ENCODE data around the gene ITGB6. TPM values are rescaled to one million over a fixed set of nuclear protein-coding genes. Genes with fewer than 3 reads are reported as not detected.

The ITGB6 gene
- polyA plus RNA-seq (ENCODE audit: insufficient read length in 10 of 10): 10 to 100 TPM; 31.8 to 71.6 (median 44.8) TPM
- long read RNA-seq, donor 1: 0 reads
- long read RNA-seq, donor 2: 0 reads
- long read RNA-seq, donor 3: 0 reads
- long read RNA-seq, donor 4, partial matches to known transcripts: 5 of 5 reads
- long read RNA-seq, donor 4, other reads (novel, unspliced or antisense): 0 of 5 reads
- long read RNA-seq, donor 5: 0 reads
- long read RNA-seq, donor 6, partial matches to known transcripts: 27 of 27 reads
- long read RNA-seq, donor 6, other reads (novel, unspliced or antisense): 0 of 27 reads
- long read RNA-seq, donor 7: 0 reads
- long read RNA-seq, donor 8: 0 reads
- long read RNA-seq, donor 9, full-length matches to known transcripts: 1 of 1 reads
- long read RNA-seq, donor 9, partial matches to known transcripts: 0 of 1 reads
- long read RNA-seq, donor 9, other reads (novel, unspliced or antisense): 0 of 1 reads

GRCh38 chr2:160199683-160200389 is at the start of gene ITGB6:
Gene ITGB6 (minus strand): TSS chr2:160200272. CDS start chr2:160200063, 209 bp downstream.
- no peak for DNase-seq

- no peak for DNase-seq
These were observed 47.4 kb upstream of the ITGB6 start for GRCh38 chr2:160247296-160248035.

DNA sequence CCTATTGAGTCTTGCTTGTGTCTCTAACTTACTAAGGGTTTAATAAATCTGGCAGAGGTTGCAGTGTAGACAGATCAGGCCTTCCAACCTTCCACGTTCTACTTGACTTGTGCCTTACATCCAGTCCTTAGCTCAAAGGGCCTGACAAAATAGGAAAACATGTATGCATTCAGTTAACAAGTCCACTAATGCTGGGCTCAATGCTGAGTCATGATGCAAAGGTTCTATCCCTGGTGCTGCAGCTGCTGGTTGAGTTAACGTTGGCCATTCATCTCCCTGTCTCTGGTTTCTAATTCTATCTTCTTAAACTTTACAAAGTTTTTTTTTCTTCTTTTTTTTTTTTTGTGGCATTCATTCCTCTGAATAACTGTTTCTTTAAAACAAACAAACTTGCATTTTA is 46.3 kb upstream of the ITGB6 start:
- no peak for DNase-seq

DNA sequence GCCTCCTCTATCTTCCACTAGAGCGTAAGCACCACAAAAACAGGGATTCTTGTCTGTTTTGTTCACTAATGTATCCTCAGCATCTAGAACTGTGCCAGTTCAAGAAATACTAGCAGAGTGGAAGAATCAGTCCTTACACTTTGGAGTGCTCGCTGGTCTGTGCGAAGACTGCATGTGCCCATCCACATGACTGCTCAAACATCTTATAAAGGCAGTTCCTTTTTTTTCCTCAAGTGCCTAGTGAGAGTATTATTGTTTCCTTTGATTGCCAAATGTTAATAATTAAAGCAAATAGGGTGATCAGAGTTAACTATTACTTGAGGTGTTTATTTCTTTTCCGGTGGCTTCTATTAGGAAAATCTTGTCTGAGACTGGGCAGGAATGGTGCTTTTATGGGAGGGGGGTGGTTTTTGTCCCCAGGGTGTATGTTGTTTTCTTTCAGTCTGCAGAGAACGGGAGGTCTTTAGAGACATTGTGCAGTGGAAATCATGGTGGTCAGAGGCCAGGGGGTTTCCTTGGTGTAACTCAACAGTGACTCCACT is 45.6 kb upstream of the ITGB6 start:
- no peak for DNase-seq

DNA sequence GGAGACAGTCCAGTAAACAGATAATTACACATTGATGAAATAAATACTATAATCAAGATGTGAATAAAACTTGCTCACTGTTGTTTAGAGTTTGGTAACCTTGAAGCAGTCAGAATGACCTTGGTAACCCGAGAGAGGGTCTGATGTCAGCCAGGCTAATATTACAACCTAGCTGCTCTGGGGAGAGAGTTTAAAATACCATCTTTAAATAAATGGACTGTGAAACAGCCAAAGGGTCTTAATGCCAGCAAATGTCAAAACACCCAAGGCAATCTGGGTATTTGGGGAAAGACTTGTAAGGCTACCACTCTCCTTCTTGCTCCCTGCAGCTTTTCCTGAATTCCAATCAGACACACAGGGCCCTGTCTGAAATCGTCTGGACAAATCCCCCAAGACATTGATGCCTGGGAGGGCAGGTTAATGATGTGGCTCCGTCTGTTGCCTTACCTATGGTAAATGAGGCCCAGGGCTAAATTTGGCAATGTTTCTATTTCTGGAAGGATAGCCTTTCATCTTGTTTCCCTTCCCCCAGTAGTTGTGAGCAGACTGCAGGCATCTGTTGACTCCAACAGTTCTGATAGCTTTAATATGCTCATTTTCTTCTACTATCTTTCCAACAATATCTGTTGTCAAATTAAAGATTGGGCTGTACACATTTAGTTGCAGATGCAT is 43.0 kb upstream of the ITGB6 start:
- no peak for DNase-seq

GRCh38 chr2:160241251-160242137 is 41.4 kb upstream of the ITGB6 start:
- DNase-seq: peak in 1 of 3 donors; percentile 42

DNA sequence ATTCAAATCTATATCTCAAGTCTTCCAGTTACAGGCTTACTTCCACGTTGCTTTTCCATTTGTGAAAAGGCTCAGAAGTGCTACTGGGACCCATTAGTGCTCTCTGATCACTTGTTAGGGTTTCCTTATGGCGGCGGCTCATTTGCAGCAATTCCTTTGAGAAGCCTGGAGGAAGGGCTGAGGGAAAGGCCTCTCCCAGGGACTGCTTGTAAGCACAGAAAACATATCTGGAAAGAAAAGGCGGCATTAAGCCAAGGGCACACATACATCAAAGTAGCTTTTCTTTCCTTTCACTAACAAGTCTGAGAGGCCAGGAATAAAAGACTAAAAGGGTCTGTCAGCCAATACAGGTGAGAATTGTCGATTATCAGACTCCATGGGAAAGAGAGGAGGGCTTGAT is 39.4 kb upstream of the ITGB6 start:
- DNase-seq: no peak

DNA sequence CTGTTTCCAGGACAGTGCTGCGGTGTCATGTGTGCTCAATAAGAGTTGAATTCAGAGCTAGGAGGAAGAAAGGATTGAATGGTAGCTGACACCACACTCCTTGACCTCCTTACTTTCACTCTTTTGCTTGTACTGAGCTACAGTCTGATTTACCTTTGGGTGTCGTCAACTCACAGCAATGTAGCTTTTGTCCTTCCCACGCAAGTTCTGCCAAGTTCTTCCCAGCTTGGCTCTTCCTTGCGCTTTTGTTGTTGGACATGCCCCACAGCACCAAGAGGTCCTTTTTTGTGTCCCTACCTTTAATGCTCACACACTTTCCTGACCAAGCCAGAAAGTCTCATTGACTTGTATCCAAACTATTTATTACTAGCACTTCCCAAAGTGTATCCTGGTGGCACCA is 38.3 kb upstream of the ITGB6 start:
- no peak for DNase-seq

DNA sequence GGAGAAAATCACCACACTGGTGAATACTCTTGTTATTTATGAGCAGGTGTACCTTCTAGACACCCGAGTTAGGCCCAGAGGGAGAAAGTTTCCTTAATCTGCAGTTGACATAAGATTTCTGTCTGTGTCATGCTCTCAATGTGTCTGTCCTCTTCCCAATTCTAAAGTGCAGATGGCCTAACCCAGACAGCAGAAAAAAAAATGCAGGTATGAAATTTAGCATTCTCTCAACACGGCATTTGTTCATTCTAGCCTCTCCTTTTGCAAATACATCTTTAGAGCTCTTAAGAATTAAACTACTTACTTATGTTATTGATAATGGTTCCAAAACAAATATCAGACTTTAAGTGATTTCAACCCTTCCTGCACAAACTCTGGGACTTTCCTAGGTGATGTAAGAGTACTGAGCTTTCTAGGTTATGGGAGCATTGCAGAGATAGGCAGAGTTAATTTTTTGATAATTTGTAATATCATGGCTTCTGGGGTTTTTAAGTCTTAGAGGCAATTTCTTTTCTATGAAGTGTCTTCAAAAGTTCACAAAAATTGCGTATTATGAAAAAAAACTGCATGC is 32.9 kb upstream of the ITGB6 start:
- no peak for DNase-seq

GRCh38 chr2:160229591-160229990 is 29.5 kb upstream of the ITGB6 start:
- DNase-seq: no peak

DNA sequence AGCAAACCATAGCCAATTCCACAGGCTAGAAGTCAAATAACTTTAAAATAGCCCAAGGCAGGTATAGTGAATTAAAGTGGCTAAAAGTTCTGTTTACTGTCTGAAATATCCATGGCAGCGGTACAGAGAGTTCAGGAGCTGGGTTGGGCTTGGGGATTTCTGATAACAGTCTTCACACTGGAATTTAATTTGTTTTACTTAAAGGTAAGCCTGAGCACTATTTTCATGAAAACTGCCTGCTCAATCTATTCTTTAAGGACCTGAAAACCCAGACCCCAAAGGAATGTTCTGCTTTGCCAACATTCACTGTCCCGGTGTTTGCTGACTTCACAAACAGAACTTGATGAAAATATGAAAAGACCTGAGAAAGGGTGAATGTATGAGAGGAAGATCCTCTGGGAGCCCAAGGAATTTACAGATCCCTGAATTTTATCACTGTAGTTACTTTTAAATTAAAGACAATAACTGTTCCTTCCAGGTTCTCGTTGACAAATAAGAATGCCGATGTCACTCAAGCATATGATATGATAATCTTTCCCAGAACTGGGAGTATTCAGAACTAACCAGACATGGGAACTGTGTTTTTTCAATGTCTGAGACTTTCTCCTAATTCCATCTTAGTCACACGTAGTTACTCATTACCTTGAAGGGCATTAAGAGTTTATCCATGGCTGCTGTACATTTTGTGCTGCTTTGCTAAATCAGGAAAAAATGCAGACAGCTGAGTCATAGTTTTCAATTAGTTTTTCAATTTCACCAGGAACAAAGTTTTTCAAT is 28.3 kb upstream of the ITGB6 start:
- DNase-seq: peak in 1 of 3 donors; percentile 80

- no peak for DNase-seq
These were observed 27.3 kb upstream of the ITGB6 start for GRCh38 chr2:160227293-160227915.

DNA sequence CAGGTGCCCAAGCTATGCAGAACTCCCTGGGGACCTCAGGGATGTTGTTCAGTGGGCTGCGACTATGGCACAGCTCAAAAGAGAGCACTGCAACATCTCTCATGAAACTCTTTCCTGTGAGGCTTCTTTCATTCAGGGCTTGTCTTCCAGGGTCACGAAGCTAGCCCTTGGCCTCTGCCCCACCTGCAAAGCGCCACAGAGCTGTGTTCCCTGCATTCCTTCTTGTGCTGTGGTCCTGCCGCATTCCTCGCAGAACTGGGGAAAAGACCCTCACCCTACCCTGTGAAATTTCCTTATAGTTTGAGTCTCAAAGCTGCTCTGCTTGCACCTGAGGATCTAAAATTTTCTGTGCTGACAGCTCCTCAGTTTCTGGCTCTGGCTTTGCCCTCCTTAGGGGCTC is 26.3 kb upstream of the ITGB6 start:
- DNase-seq: no peak

GRCh38 chr2:160225722-160226121 is 25.6 kb upstream of the ITGB6 start:
- DNase-seq: no peak

DNA sequence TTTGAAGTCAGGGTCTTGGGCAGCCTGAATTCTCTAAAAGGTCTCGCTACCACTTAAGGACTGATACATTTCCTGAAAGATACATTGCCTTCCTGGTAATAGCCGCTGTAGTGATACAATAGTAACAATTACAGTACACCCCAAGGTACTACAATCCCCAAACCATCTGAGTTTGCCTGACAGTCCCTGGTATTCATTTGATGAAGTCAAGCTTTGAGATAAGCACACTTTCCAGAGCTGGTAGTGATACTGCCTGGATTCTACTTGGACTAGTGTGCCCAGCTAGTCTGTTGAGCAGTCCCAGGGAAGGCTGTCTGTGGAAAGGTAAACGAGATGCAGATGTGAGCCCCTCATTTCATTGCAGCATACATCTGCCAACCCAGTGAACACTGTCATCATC is 24.4 kb upstream of the ITGB6 start:
- no peak for DNase-seq

DNA sequence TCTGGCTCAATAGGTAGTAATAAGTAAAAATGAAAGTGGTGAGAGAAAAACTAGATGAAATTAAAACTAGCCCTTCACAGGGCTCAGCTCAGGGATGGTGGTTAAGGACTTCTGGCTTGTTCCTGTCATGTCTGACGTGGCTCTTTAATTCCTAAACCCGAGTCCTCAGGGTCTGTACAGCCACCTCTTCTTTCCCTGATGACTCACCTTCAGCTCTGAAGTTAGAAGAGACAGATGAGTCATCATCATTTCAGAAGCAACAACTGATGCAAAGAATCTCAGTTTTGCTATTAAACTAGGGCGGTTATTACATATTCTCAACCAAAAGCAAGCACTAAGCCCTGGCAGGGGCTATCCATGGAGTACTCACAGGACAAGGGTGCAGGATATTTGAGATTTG is 24.0 kb upstream of the ITGB6 start:
- DNase-seq: peak in 1 of 3 donors; percentile 91

DNA sequence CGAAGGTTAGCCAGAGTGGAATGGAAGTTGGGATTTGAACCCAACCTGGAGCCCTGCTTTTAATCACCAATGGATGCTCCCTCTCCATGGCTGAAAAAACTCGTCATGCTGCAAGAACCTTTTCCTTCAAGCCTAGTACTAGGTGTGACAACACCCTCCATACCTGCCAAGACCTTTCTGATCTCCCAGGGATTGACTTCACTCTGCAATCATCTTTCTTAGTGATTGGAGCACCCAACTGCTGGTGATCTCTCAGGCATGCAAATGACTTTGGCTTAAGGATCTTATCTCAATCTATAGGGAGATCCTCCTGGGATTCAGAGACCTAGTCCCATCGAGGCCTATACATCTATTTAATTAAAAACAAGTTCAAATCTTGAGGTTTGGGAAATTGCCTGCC is 23.5 kb upstream of the ITGB6 start:
- DNase-seq: no peak

DNA sequence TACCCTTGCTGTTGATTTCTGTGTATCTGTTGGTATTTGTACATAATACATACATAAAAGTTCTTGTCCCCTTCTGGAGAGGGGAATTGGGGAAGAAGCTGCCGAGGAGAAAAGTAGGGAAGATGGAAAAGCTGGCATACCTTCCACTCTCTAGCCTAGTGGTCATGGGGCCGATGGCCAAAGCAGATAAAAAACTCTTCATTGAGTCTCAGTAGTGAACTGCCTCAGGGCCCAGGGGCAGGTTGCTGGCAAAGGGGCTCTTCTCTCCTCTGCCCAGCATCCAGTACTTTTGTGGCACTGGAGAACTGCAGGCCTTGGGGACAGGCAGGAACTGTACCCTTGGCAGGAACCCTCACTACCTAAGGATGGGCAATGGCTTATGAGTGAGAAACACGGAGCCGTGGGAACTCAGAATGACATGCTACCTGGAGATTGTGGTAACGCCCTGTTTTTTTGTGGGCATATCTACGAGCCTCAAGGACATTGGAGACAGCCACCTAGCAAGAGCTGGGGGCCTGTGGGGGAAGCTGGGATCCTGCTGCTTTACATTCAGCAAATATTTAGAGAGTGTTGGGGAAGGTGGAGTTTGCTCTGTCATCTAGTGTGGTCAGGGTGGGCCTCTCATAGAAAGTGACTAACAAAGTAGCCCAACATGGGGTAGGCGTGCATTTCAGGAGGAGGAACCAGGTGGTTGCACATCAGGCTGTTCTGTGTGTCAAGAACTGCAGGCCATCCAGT is 22.6 kb upstream of the ITGB6 start:
- DNase-seq: no peak
